ENCODE data around the gene OTOA. TPM values are rescaled to one million over a fixed set of nuclear protein-coding genes. Genes with fewer than 3 reads are reported as not detected.

The OTOA gene
- total RNA-seq, 1 experiment from 2014 or later: 0.11 TPM

- H3K14ac ChIP-seq (ENCODE audit: insufficient read depth, low read length): no peak overlapping the region
- H3K18ac ChIP-seq (ENCODE audit: insufficient read length, low read depth, low read length): no peak overlapping the region
- no peak overlapping the region for H2BK5ac ChIP-seq (ENCODE audit: insufficient read length, low read length)
- no peaks in the 10 kb centered on the region for H3K27me3 ChIP-seq (ENCODE audit: insufficient read depth, low read length)
- no peak overlapping the region for H2BK12ac ChIP-seq (ENCODE audit: insufficient read length, low read depth, low read length)
- H4K5ac ChIP-seq (ENCODE audit: insufficient read length, low read depth, low read length): no peak overlapping the region
- no peak overlapping the region for H4K91ac ChIP-seq (ENCODE audit: insufficient read length, low read depth, low read length)
- Mint-ChIP-seq H3K27ac (peak overlapping the region in 2 of 3 experiments; percentile 29 to 55; a peak in 2 of 7 replicates), H3K4me1 (peaks cover 4 to 6% of the 10 kb centered on the region in 2 experiments), H3K9me3 (no peaks in the 10 kb centered on the region), H3K4me3 (no peak overlapping the region), H3K36me3 (ENCODE audit: insufficient read depth in 1 of 3, low read depth in 3 of 3) (peaks cover 8 to 45% (median 28%) of the 10 kb centered on the region in 3 experiments; a peak in 6 of 7 replicates), H3K27me3 (ENCODE audit: low read depth) (no peaks in the 10 kb centered on the region)
- H3K9me3 ChIP-seq (ENCODE audit: control insufficient read depth, low read depth, low read length): no peaks in the 10 kb centered on the region
- no peak overlapping the region for H2BK20ac ChIP-seq (ENCODE audit: low read depth, low read length, poor library complexity, severe bottlenecking)
- no peak overlapping the region for H3K56ac ChIP-seq (ENCODE audit: insufficient read length, low read depth, low read length)
- TF ChIP-seq, protein P1, sequence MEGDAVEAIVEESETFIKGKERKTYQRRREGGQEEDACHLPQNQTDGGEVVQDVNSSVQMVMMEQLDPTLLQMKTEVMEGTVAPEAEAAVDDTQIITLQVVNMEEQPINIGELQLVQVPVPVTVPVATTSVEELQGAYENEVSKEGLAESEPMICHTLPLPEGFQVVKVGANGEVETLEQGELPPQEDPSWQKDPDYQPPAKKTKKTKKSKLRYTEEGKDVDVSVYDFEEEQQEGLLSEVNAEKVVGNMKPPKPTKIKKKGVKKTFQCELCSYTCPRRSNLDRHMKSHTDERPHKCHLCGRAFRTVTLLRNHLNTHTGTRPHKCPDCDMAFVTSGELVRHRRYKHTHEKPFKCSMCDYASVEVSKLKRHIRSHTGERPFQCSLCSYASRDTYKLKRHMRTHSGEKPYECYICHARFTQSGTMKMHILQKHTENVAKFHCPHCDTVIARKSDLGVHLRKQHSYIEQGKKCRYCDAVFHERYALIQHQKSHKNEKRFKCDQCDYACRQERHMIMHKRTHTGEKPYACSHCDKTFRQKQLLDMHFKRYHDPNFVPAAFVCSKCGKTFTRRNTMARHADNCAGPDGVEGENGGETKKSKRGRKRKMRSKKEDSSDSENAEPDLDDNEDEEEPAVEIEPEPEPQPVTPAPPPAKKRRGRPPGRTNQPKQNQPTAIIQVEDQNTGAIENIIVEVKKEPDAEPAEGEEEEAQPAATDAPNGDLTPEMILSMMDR (conservative IDR thresholded peaks at IDR 0.05): no peak
- no peak overlapping the region for H3T11ph ChIP-seq (ENCODE audit: low read length)
- H3K23me2 ChIP-seq (ENCODE audit: insufficient read length, low read depth, low read length, poor library complexity, severe bottlenecking): no peaks in the 10 kb centered on the region
- no peaks in the 10 kb centered on the region for H3K4me1 ChIP-seq (ENCODE audit: insufficient read depth, low read length)
- H3K23ac ChIP-seq (ENCODE audit: insufficient read length, low read depth, low read length): no peak overlapping the region
- no peak overlapping the region for H2AFZ ChIP-seq (ENCODE audit: low read length)
- no peak overlapping the region for H3K4ac ChIP-seq (ENCODE audit: low read depth, low read length)
- no peak overlapping the region for H3K9ac ChIP-seq (ENCODE audit: extremely low read depth, insufficient read length, low read length)
- WGBS (ENCODE audit: extremely low coverage, insufficient read length, low lambda C conversion rate): no CpG with 5 or more reads among the region's 3 CpGs
- no peak overlapping the region for H2BK120ac ChIP-seq (ENCODE audit: low read depth, low read length, poor library complexity, severe bottlenecking)
- no peaks in the 10 kb centered on the region for H4K20me1 ChIP-seq (ENCODE audit: control insufficient read depth, insufficient read depth, insufficient read length)
- peaks cover 13% of the 10 kb centered on the region for H3K79me1 ChIP-seq (ENCODE audit: insufficient read depth, low read depth, low read length, poor library complexity, severe bottlenecking)
- no peak for DNase-seq
- no peak overlapping the region for H2AK5ac ChIP-seq (ENCODE audit: insufficient read length, low read length)
- peaks cover 2% of the 10 kb centered on the region; the same call in 1 of the 2 replicates for H3K79me2 ChIP-seq (ENCODE audit: insufficient read depth, low read length)
- H3K4me2 ChIP-seq (ENCODE audit: insufficient read depth, insufficient read length, low read length): no peak overlapping the region
- H4K8ac ChIP-seq (replicated peaks; ENCODE audit: insufficient read length, low read depth, low read length): no peak overlapping the region
- H3K27ac ChIP-seq (ENCODE audit: insufficient read length, low read depth, low read length): no peak overlapping the region
- H2BK15ac ChIP-seq (ENCODE audit: low read depth, low read length): no peak overlapping the region
These were observed 46.2 kb upstream of the OTOA start for GRCh38 chr16:21617607-21618006.

All from H9 (cell line).